ENCODE data around the gene TESMIN. TPM values are rescaled to one million over a fixed set of nuclear protein-coding genes. Genes with fewer than 3 reads are reported as not detected.

TESMIN gene
- total RNA-seq, result 2.5 and 4.6 TPM in 2 replicates

DNA sequence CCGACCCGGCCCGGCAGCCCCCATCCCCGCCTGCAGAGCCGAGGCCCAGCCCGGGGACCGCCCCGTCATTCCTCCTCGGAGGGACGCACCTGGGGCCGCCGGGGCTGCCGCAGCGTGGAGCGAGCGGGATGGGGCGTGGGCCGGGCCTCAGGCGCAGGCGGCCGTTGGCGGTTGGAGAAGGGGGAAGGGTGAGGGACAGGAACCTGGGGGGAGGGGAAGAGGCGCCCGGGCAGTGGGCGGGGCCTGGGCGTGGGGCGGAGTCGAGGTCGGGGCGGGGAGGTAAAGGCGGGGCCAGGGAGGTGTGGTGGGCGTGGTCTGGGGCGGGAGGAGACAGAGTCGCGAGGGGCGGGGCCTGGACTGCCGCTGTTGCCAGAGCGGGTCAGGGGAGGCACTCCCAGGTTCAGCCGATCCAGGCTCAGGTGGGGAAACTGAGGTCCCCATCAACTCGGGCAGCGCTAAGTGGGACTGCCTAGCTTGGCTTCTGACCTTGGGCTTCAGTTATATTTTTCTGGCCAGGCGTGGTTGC, at the start of gene TESMIN:
Gene TESMIN (minus strand): TSS at position 190 of the 526 bp plus-strand sequence. CDS start 860 bp downstream, outside the sequence.
- intact Hi-C loops (cut with micrococcal nuclease), result loop anchor here (1.0 to 2.0 kb wide), 5 partner anchors 91 to 721 kb away; partner anchors contain the start of genes IGHMBP2, MRPL21, NDUFS8 and PPP6R3

DNA sequence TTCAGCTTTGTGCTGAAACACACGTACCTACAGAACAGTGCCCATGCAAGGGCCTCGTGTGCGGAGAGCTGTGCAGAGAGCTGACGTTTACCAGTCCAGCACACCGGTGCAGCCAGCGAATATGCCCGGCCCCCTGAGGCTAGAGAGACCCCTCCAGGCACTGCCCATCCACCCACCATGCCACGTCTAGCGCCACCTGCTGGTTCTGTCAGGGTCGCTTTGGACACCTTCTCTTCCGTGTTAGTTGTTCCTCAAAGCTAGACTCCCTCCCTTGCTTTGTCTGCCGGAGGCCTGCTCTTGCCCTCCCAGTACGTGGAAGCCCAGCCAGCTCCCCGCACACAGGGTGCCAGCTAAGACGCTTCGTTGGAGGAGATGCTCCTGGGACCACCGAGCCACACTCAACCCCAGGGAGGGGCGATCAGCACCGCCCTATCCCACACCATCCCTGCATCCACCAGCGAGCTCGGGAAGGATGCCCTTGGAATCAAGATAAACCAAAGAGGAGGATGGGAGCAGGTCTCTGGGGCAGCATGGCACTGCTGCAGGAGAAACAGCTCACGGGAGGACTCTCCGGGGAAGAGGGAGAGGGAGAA, 47.0 kb upstream of the TESMIN start:
- intact Hi-C loops (cut with micrococcal nuclease), result loop anchor here (1.0 kb wide), 1 partner anchor 166 kb away; no protein-coding TSS in a partner anchor

GRCh38 chr11:68796801-68797200, 45.5 kb upstream of the TESMIN start:
- intact Hi-C loops (cut with micrococcal nuclease), result no loop called here

- intact Hi-C loops (cut with micrococcal nuclease), result no loop called here
These were observed 41.2 kb upstream of the TESMIN start for GRCh38 chr11:68792400-68792966.

GRCh38 chr11:68784653-68785052, 33.3 kb upstream of the TESMIN start:
- intact Hi-C loops (cut with micrococcal nuclease), result no loop called here

DNA sequence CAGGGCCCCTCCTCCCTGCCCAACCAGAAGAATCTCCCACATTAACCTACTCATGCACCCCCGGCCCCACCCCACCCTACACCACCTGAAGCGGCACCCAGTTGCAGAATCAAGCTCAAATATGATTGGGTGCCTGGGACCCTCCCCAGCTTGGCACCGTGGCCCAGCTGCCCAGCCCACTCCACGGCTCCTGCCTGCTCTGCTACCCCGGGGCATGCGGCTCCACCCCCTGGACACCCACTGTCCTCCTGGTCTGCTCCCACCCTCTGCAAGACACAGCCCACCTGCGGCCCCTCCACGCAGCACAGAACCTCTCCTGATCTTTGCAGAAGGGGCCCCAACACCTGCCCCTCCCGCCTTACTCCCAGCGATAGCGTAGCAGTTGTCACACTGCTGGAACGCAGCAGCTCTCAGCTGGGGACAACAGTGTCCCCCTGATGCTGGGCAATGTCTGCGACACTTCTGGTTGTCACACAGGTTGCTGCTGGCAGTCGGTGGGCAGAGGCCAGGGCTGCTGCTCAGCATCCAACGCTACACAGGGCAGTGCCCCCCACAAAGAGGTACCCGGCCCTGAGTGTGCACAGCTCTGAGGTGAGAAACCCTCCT, 32.0 kb upstream of the TESMIN start:
- intact Hi-C loops (cut with micrococcal nuclease), result no loop called here

DNA sequence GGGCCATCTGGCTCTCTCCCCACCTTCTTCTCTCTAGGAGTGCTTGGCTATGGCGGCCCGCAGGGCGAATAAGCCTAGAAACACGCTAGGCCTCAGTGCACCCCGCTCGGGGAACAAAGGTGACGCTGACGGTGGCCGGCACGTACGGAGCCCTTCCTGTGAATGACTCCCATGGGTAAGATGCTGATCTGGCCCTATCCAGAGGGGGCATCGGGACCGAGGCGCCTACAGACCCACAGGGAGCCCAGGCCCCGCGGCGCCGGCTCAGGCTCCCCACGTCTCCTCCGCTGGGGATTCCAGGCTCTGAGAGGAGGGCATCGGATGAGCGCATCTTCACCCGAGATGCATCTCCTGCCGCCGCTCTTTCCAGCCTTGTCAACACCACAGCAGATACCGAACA, 31.4 kb upstream of the TESMIN start:
- intact Hi-C loops (cut with micrococcal nuclease), result no loop called here

- intact Hi-C loops (cut with micrococcal nuclease), result no loop called here
These were observed 29.5 kb upstream of the TESMIN start for GRCh38 chr11:68780829-68781228.

- intact Hi-C loops (cut with micrococcal nuclease), result no loop called here
These were observed 26.9 kb upstream of the TESMIN start for GRCh38 chr11:68778205-68778604.

DNA sequence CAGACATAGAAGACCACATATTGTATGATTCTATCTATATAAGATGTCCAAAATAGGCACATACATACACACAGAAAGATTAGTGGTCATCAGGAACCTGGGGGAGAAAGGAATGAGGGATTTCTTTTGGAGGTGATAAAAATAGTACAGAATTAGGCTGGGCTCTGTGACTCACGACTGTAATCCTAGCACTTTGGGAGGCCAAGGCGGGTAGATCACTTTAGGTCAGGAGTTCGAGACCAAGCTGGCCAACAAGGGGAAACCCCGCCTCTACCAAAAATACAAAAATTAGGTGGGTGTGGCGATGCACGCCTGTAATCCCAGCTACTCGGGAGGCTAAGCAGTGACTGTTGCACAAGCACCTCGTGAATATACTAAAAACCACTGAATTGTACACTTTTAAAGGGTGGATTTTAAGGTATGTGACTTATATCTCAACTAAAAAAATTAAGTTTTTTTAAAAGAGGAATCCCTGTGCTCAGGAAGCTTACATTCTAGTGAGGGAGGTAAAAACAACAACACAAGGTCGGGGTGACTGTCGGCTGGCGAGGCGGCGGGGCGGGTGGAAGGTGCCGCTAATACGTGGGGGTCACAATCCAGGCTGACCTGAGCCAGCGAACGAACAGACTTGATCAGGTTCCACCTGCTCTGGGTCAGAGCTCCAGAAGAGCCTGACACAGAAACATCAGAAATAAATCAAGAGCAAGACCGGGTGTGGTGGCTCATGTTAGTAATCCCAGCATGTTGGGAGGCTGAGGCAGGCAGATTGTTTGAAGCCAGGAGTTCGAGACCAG, 25.3 kb upstream of the TESMIN start:
- intact Hi-C loops (cut with micrococcal nuclease), result no loop called here

DNA sequence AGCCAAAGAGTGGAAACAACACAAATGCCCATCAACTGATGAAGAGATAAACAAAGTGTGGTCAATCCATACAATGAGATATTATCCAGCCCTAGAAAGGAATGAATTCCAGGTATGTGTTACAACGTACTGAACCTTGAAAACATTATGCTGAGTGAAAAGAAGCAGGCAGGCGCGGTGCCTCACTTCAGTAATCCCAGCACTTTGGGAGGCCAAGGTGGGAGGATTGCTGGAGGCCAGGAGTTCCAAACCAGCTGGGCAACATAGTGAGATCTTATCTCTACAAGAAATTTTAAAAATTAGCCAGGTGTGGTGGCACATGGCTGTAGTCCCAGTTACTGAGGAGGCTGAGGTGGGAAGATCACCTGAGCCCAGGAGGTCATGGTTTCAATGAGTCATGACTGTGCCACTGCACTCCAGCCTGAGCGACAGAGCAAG, 24.6 kb upstream of the TESMIN start:
- intact Hi-C loops (cut with micrococcal nuclease), result no loop called here

- intact Hi-C loops (cut with micrococcal nuclease), result no loop called here
These were observed 22.9 kb upstream of the TESMIN start for GRCh38 chr11:68774194-68774585.

GRCh38 chr11:68773521-68774193, 22.3 kb upstream of the TESMIN start:
- intact Hi-C loops (cut with micrococcal nuclease), result no loop called here

GRCh38 chr11:68772936-68773335, 21.6 kb upstream of the TESMIN start:
- intact Hi-C loops (cut with micrococcal nuclease), result no loop called here

GRCh38 chr11:68770781-68771180, 19.5 kb upstream of the TESMIN start:
- intact Hi-C loops (cut with micrococcal nuclease), result no loop called here

GRCh38 chr11:68767672-68768071, 16.4 kb upstream of the TESMIN start:
- intact Hi-C loops (cut with micrococcal nuclease), result no loop called here

GRCh38 chr11:68766786-68767185, 15.5 kb upstream of the TESMIN start:
- intact Hi-C loops (cut with micrococcal nuclease), result no loop called here

DNA sequence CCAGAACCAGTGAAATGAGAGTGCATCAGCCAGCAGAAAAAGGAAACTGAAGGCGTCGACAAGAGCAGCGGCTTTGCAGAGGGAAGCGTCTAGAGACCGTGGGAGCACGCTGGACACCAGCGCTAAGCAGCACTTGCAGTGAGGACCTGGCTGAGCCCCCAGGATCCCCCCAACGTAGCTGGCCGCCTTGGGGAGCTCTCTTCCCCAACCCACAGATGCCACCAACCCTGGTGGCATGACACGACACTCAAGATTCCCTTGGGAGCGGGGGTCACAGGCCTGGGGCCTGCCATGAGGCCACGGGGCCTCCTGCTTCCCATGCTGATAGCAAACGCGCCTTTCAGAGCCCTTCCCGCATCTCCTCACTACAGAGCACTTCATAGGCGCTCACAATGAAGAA, 13.4 kb upstream of the TESMIN start:
- intact Hi-C loops (cut with micrococcal nuclease), result no loop called here

DNA sequence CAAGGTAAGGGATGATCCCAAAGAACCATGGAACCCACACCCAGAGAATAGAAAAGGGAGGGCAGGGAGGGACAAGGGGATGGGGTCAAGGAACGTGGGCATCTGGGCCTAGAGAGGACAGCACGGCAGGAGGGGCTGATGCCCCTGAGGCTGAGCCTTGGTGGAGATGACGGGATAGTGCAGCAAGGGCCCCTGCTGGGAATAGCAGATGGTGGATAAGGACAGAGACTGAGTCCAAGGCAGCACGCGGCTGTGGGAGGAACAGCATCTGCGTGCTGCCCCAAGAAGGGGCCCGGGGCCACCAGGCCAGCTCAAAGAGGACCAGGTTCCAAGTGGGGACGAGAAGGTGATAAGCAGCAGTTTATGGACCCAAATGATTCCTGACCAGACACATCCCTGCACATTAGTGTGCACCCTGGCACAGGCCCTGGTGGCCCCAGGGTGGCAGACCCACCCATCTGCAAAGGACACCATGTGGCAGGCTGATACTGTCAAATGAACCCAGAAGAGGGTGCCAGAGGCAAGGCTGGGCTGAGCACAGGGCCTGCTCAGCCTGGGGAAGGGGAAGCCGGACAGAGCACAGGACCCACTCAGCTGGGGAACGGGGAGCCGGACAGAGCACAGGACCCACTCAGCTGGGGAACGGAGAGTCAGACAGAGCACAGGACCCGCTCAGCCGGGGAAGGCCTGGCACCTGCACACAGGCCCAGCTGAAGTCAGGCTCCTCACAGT, 12.8 kb upstream of the TESMIN start:
- intact Hi-C loops (cut with micrococcal nuclease), result no loop called here

GRCh38 chr11:68763181-68763721, 11.9 kb upstream of the TESMIN start:
- intact Hi-C loops (cut with micrococcal nuclease), result no loop called here
